ENCODE data around the gene ZBTB11. TPM values are rescaled to one million over a fixed set of nuclear protein-coding genes. Genes with fewer than 3 reads are reported as not detected.
"Not testable (repeated sequence)": the region's sequence is repeated elsewhere in the genome, so short reads cannot be mapped to it uniquely, and the experiment has no call there.

ZBTB11 gene
- total RNA-seq, 1 donor from 2014 or later, result 15.7 TPM

GRCh38 chr3:101642441-101642840 is 34.5 kb downstream of the ZBTB11 start:
- no peaks in the 10 kb centered on the region for H3K36me3 Mint-ChIP-seq (ENCODE audit: unreplicated experiment)
- H3K9me3 Mint-ChIP-seq (ENCODE audit: unreplicated experiment), result no peaks in the 10 kb centered on the region
- H3K4me3 Mint-ChIP-seq (ENCODE audit: unreplicated experiment), result no peak overlapping the region
- no peaks in the 10 kb centered on the region for H3K4me1 Mint-ChIP-seq (ENCODE audit: low read depth, unreplicated experiment)
- H3K27ac Mint-ChIP-seq (ENCODE audit: unreplicated experiment), result no peak overlapping the region
- no peak for DNase-seq
- H3K27me3 Mint-ChIP-seq (ENCODE audit: unreplicated experiment), result no peaks in the 10 kb centered on the region
- TF ChIP-seq CTCF (IDR thresholded peaks at IDR 0.05; ENCODE audit: partially characterized antibody, unreplicated experiment), result no peak

DNA sequence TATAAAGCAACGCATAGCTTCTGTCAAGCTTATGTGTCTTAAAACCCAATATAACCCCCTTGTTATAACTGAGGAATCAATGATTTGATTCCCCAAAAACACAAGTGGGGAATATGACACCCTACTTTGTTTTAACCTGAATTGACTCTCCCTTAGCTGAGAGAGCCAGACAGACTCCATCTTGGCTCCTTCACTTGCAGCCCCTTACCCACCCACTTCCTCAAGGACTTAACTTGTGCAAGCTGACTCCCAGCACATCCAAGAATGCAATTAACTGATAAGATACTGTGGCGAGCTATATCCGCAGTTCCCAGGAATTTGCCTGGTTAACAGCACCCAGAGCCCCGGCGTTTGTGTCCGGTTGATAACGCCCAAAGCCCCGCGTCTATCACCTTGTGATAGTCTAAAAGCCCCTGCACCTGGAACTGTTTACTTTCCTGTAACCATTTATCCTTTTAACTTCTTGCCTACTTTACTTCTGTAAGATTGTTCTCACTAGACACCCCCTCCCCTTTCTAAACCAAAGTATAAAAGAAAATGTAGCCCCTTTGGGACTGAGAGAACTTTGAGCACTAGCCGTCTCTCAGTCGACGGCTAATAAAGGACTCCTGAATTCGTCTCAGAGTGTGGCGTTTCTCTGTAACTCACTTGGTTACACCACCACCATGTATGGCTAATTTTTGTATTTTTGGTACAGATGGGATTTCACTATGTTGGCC is 35.4 kb downstream of the ZBTB11 start:
- not testable (repeated sequence) for H3K27ac Mint-ChIP-seq (ENCODE audit: unreplicated experiment); H3K4me3 Mint-ChIP-seq (ENCODE audit: unreplicated experiment); H3K9me3 Mint-ChIP-seq (ENCODE audit: unreplicated experiment); DNase-seq; H3K36me3 Mint-ChIP-seq (ENCODE audit: unreplicated experiment); H3K27me3 Mint-ChIP-seq (ENCODE audit: unreplicated experiment); H3K4me1 Mint-ChIP-seq (ENCODE audit: low read depth, unreplicated experiment)

DNA sequence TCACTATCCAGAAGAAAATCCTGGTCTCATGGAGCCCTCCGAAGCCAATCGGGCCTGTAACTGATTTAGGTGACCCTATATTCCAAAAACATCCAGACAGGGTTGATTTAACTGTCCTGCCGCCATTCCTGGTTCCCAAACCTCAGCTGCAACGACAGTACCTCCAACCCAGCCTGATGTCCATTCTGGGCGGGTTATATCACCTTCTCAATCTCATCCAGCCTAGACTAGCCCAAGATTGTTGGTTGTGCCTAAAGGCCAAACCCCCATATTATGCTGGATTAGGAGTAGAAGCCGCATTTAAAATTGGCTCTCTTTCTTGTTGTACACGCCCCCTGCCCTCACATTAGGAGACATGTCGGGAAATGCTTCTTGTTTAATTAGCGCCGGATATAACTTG is 36.7 kb downstream of the ZBTB11 start:
- Mint-ChIP-seq H3K4me3 (ENCODE audit: unreplicated experiment) (no peak overlapping the region), H3K27ac (ENCODE audit: unreplicated experiment) (no peak overlapping the region), H3K36me3 (ENCODE audit: unreplicated experiment) (no peaks in the 10 kb centered on the region), H3K9me3 (ENCODE audit: unreplicated experiment) (no peaks in the 10 kb centered on the region), H3K4me1 (ENCODE audit: low read depth, unreplicated experiment) (no peaks in the 10 kb centered on the region), H3K27me3 (ENCODE audit: unreplicated experiment) (no peaks in the 10 kb centered on the region)
- no peak for DNase-seq
- TF ChIP-seq CTCF (IDR thresholded peaks at IDR 0.05; ENCODE audit: partially characterized antibody, unreplicated experiment), result no peak

DNA sequence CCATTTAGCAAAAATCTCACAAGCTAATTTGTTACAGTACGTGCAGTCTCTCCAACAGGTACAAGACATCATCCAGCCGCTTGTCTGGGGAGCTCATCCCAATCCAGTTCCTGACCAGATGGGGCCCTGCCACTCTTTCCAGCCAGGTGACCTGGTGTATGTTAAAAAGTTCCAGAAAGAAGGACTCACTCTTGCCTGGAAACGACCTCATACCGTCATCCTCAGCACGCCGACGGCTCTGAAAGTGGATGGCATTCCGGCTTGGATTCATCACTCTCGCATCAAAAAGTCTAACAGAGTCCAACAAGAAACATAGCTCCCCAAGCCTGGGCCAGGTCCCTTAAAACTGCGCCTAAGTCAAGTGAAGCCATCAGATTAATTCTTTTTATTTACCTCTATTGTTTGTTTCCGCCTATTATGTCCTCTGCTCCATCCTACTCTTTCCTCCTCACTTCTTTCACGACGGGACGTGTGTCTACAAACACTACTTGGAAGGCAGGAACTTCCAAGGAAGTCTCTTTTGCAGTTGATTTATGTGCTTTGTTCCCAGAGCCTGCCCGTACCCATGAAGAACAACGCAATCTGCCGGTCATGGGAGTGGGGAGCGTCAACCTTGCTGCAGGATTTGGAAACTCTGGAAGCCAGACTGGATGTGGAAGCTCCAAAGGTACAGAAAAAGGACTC is 37.5 kb downstream of the ZBTB11 start:
- H3K4me1 Mint-ChIP-seq (ENCODE audit: low read depth, unreplicated experiment), result no peaks in the 10 kb centered on the region
- no peak for TF ChIP-seq CTCF (IDR thresholded peaks at IDR 0.05; ENCODE audit: partially characterized antibody, unreplicated experiment)
- no peak overlapping the region for H3K27ac Mint-ChIP-seq (ENCODE audit: unreplicated experiment)
- no peak for DNase-seq
- no peaks in the 10 kb centered on the region for H3K36me3 Mint-ChIP-seq (ENCODE audit: unreplicated experiment)
- H3K4me3 Mint-ChIP-seq (ENCODE audit: unreplicated experiment), result no peak overlapping the region
- no peaks in the 10 kb centered on the region for H3K27me3 Mint-ChIP-seq (ENCODE audit: unreplicated experiment)
- H3K9me3 Mint-ChIP-seq (ENCODE audit: unreplicated experiment), result peaks cover 4% of the 10 kb centered on the region

DNA sequence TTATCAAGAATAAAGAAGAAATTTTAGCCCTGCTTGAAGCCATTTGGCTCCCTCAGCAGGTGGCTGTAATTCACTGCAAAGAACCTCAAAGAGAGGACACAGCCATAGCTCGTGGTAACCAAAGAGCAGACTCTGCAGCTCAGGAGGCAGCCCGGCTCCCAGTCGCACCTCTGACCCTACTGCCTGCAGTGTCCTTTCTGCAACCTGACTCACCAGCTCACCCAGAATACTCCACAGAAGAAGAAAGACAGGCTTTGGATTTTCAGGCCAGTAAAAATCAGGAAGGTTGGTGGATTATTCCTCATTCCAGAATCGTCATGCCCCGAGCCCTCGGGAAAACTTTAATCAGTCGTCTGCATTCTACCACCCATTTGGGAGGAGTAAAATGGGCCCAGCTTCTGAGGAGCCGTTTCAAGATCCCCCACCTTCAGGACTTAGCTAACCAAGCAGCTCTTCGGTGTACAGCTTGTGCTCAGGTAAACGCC is 38.6 kb downstream of the ZBTB11 start:
- H3K36me3 Mint-ChIP-seq (ENCODE audit: unreplicated experiment), result no peaks in the 10 kb centered on the region
- H3K27me3 Mint-ChIP-seq (ENCODE audit: unreplicated experiment), result no peaks in the 10 kb centered on the region
- TF ChIP-seq CTCF (IDR thresholded peaks at IDR 0.05; ENCODE audit: partially characterized antibody, unreplicated experiment), result no peak
- no peak overlapping the region for H3K4me3 Mint-ChIP-seq (ENCODE audit: unreplicated experiment)
- H3K9me3 Mint-ChIP-seq (ENCODE audit: unreplicated experiment), result peaks cover 4% of the 10 kb centered on the region
- no peaks in the 10 kb centered on the region for H3K4me1 Mint-ChIP-seq (ENCODE audit: low read depth, unreplicated experiment)
- H3K27ac Mint-ChIP-seq (ENCODE audit: unreplicated experiment), result no peak overlapping the region
- DNase-seq, result no peak

All from glutamatergic neuron (in vitro differentiated cells).